Measurements from ENCODE around the gene FYB2. TPM values are rescaled to one million over a fixed set of nuclear protein-coding genes. Genes with fewer than 3 reads are reported as not detected.

The FYB2 gene
- total RNA-seq, 1 experiment from 2014 or later: not detected

GRCh38 chr1:56816264-56816663, 2.9 kb downstream of the FYB2 start:
- BruUV-seq (replicated peaks): no TSS peak
- DNase-seq: no peak
- Histone ChIP-seq H3K36me3 (ENCODE audit: low read depth) (no peaks in the 10 kb centered on the region), H3K27ac (no peak overlapping the region), H3K79me2 (ENCODE audit: low read depth) (no peaks in the 10 kb centered on the region), H3K9me2 (ENCODE audit: insufficient read depth) (no peaks in the 10 kb centered on the region), H3K9me3 (ENCODE audit: insufficient read depth, low read depth) (no peaks in the 10 kb centered on the region), H3K27me3 (ENCODE audit: insufficient read depth, low read depth) (no peaks in the 10 kb centered on the region), H4K20me1 (ENCODE audit: insufficient read depth) (no peaks in the 10 kb centered on the region), H2AFZ (no peak overlapping the region), H3K4me1 (replicated peaks; ENCODE audit: insufficient read depth) (peaks cover 18% of the 10 kb centered on the region), H3K4me3 (no peak overlapping the region), H3K4me2 (no peak overlapping the region), H3F3A (ENCODE audit: insufficient read depth, low read depth) (0 out of 2 replicates have a peak, but pooled peaks cover 3% of the 10 kb centered on the region)
- ChIA-PET CTCF (interaction anchor here (0.6 kb wide), 1 partner anchor 11 kb away, joined by 3 read pairs; no protein-coding TSS in a partner anchor), POLR2A (ENCODE audit: unreplicated experiment) (no interaction called here)
- TF ChIP-seq EZH2 (IDR thresholded peaks at IDR 0.05; ENCODE audit: low read depth): no peak
- TF ChIP-seq, protein P1, sequence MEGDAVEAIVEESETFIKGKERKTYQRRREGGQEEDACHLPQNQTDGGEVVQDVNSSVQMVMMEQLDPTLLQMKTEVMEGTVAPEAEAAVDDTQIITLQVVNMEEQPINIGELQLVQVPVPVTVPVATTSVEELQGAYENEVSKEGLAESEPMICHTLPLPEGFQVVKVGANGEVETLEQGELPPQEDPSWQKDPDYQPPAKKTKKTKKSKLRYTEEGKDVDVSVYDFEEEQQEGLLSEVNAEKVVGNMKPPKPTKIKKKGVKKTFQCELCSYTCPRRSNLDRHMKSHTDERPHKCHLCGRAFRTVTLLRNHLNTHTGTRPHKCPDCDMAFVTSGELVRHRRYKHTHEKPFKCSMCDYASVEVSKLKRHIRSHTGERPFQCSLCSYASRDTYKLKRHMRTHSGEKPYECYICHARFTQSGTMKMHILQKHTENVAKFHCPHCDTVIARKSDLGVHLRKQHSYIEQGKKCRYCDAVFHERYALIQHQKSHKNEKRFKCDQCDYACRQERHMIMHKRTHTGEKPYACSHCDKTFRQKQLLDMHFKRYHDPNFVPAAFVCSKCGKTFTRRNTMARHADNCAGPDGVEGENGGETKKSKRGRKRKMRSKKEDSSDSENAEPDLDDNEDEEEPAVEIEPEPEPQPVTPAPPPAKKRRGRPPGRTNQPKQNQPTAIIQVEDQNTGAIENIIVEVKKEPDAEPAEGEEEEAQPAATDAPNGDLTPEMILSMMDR (conservative IDR thresholded peaks at IDR 0.05): no peak
- intact Hi-C loops (cut with micrococcal nuclease; ENCODE audit: unreplicated experiment): no loop called here

DNA sequence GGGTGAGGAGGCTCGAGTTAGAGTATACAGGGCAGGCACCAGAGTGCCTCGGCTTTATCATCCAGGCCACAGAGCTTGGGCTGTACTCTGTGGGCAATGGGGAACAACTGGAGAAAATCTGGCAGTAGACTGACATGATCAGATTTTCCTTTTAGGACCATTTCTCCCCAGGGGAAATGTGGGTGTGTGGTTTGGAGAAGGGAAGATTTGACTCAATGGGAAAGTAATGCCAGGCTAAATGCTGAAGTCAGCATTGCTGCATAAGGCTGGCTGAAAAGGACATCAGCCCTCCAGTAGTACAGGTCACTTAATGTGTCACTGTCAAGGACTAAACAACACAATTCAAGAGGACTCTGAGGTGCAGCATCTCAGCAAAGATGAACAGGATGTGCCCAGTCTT, 5.0 kb downstream of the FYB2 start:
- CTCF ChIA-PET: interaction anchor here (0.6 kb wide), 1 partner anchor 1568 kb away, joined by 3 read pairs; no protein-coding TSS in a partner anchor

DNA sequence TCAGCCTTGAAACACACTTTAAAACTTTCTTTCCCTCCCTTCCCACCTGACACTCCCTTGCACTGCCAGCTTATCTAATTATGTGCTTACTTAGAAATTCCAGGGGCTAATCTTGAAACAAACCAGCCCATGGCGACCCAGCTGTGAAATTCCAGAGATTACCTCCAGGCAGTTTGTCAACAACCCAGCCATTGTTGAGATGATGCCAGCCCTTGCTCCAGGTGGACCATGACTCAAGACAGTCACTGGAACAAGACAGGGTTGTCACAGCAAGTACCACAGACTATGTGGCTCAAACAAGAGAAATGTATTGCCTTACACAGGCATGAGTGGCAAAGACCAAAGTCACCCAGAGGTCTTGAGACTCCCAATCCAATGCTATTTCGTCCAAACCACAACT, 7.9 kb downstream of the FYB2 start:
- DNase-seq: peak; percentile 68 to 81
- Histone ChIP-seq H3K4me1 (replicated peaks; ENCODE audit: insufficient read depth) (peaks cover 10% of the 10 kb centered on the region), H3K36me3 (ENCODE audit: low read depth) (no peaks in the 10 kb centered on the region), H3F3A (ENCODE audit: insufficient read depth, low read depth) (0 out of 2 replicates have a peak, but pooled peaks cover 4% of the 10 kb centered on the region), H2AFZ (no peak overlapping the region), H3K4me2 (peak overlapping the region; percentile 16; the same call in 1 of the 2 replicates), H3K27me3 (ENCODE audit: insufficient read depth, low read depth) (no peaks in the 10 kb centered on the region), H4K20me1 (ENCODE audit: insufficient read depth) (no peaks in the 10 kb centered on the region), H3K27ac (no peak overlapping the region), H3K4me3 (no peak overlapping the region), H3K9me2 (ENCODE audit: insufficient read depth) (no peaks in the 10 kb centered on the region), H3K79me2 (ENCODE audit: low read depth) (no peaks in the 10 kb centered on the region), H3K9me3 (ENCODE audit: insufficient read depth, low read depth) (no peaks in the 10 kb centered on the region)
- no TSS peak for BruUV-seq (replicated peaks)
- ChIA-PET CTCF (no interaction called here), POLR2A (ENCODE audit: unreplicated experiment) (no interaction called here)
- TF ChIP-seq, protein P1 (conservative IDR thresholded peaks at IDR 0.05): no peak
- TF ChIP-seq EZH2 (IDR thresholded peaks at IDR 0.05; ENCODE audit: low read depth): no peak
- intact Hi-C loops (cut with micrococcal nuclease; ENCODE audit: unreplicated experiment): no loop called here

More for the DNA sequence above, 5.0 kb downstream of the FYB2 start:
- Histone ChIP-seq H3K4me2 (no peak overlapping the region), H3K27ac (no peak overlapping the region), H4K20me1 (ENCODE audit: insufficient read depth) (no peaks in the 10 kb centered on the region), H3K4me3 (no peak overlapping the region), H3K36me3 (ENCODE audit: low read depth) (no peaks in the 10 kb centered on the region), H3K9me3 (ENCODE audit: insufficient read depth, low read depth) (no peaks in the 10 kb centered on the region), H2AFZ (no peak overlapping the region), H3K27me3 (ENCODE audit: insufficient read depth, low read depth) (no peaks in the 10 kb centered on the region), H3F3A (ENCODE audit: insufficient read depth, low read depth) (0 out of 2 replicates have a peak, but pooled peaks cover 4% of the 10 kb centered on the region), H3K9me2 (ENCODE audit: insufficient read depth) (no peaks in the 10 kb centered on the region), H3K4me1 (replicated peaks; ENCODE audit: insufficient read depth) (peaks cover 17% of the 10 kb centered on the region), H3K79me2 (ENCODE audit: low read depth) (no peaks in the 10 kb centered on the region)
- intact Hi-C loops (cut with micrococcal nuclease; ENCODE audit: unreplicated experiment): no loop called here
- no peak for DNase-seq
- TF ChIP-seq EZH2 (IDR thresholded peaks at IDR 0.05; ENCODE audit: low read depth): no peak
- TF ChIP-seq, protein P1 (conservative IDR thresholded peaks at IDR 0.05): no peak
- BruUV-seq (replicated peaks): no TSS peak
- POLR2A ChIA-PET (ENCODE audit: unreplicated experiment): no interaction called here
